Caki2 (cell line): ENCODE results near the gene CARD9. TPM values are rescaled to one million over a fixed set of nuclear protein-coding genes. Genes with fewer than 3 reads are reported as not detected.
"Not testable (repeated sequence)": the region's sequence is repeated elsewhere in the genome, so short reads cannot be mapped to it uniquely, and the experiment has no call there.

ENCODE experiments used
- DNase-seq: peaks from one replicate; pipeline ENCODE4 v3.0.0-alpha.2; 2015; ENCODE audit warnings: low read depth
- in situ Hi-C: cut with HindIII; loops from 2 replicates; pipeline ENCODE4 v1.10.0; 2016; ENCODE audit warnings: low sequenced_read_pairs, low pct_unique_long_range_greater_than_20kb, mixed read lengths
- total RNA-seq: library from RNA; depleted of rRNA; stranded (reverse); fragments of >200 nt; shearing (Covaris generic); gene quantifications from 2 replicates; pipeline ENCODE4 v1.2.3, GENCODE V29; 2014; ENCODE audit warnings: low replicate concordance; rRNA removed

Gene CARD9
- total RNA-seq, 1 experiment from 2014 or later, result 2.7 TPM

GRCh38 chr9:136320972-136321371 lies 52.5 kb downstream of the CARD9 start:
- in situ Hi-C loops, DNase-seq: not testable (repeated sequence)

- in situ Hi-C loops, result not testable (repeated sequence)
Observed at GRCh38 chr9:136319955-136320354, 53.5 kb downstream of the CARD9 start.

GRCh38 chr9:136319244-136319643 lies 54.2 kb downstream of the CARD9 start:
- in situ Hi-C loops, DNase-seq: not testable (repeated sequence)

More at GRCh38 chr9:136319955-136320354, 53.5 kb downstream of the CARD9 start:
- DNase-seq, result not testable (repeated sequence)

- DNase-seq, result no peak
- in situ Hi-C loops, result no loop called here
Observed at GRCh38 chr9:136318776-136319241, 54.7 kb downstream of the CARD9 start.

- DNase-seq, result no peak
- in situ Hi-C loops, result no loop called here
Observed at GRCh38 chr9:136318111-136318775, 55.2 kb downstream of the CARD9 start.

GRCh38 chr9:136317695-136318094 lies 55.8 kb downstream of the CARD9 start:
- in situ Hi-C loops, result no loop called here
- DNase-seq, result no peak

GRCh38 chr9:136316896-136317676 lies 56.4 kb downstream of the CARD9 start:
- DNase-seq, result no peak
- in situ Hi-C loops, result no loop called here

- in situ Hi-C loops, result no loop called here
- no peak for DNase-seq
Observed at GRCh38 chr9:136316271-136316751, 57.2 kb downstream of the CARD9 start.

- DNase-seq, result no peak
- in situ Hi-C loops, result no loop called here
Observed at GRCh38 chr9:136314944-136315343, 58.5 kb downstream of the CARD9 start.

- no peak for DNase-seq
- in situ Hi-C loops, result no loop called here
Observed at GRCh38 chr9:136314056-136314416, 59.4 kb downstream of the CARD9 start.

Other genes starting within 250 kb of the CARD9 start
- not detected in 2 replicates for gene LHX3, start 168.5 kb downstream of the CARD9 start, total RNA-seq
- gene QSOX2, start 127.9 kb downstream of the CARD9 start, total RNA-seq, result 16.4 and 39.3 TPM in 2 replicates
- gene CCDC187, start 69.6 kb downstream of the CARD9 start, total RNA-seq, result 0.41 TPM in 1 of 2 replicates, not detected in the other
- gene GPSM1, start 46.1 kb downstream of the CARD9 start, total RNA-seq, result 23.5 and 29.9 TPM in 2 replicates
- 26.9 and 37.8 TPM in 2 replicates for gene DNLZ, start 9.9 kb downstream of the CARD9 start, total RNA-seq
- 2.2 and 5.6 TPM in 2 replicates for gene SNAPC4, start 26.5 kb upstream of the CARD9 start, total RNA-seq
- 58.2 and 79.3 TPM in 2 replicates for gene ENTR1, start 36.9 kb upstream of the CARD9 start, total RNA-seq
- 41.4 and 43.5 TPM in 2 replicates for gene PMPCA, start 37.0 kb upstream of the CARD9 start, total RNA-seq
- gene INPP5E, start 66.2 kb upstream of the CARD9 start, total RNA-seq, result 6.3 and 7.7 TPM in 2 replicates
- gene SEC16A, start 109.4 kb upstream of the CARD9 start, total RNA-seq, result 4.4 and 5.4 TPM in 2 replicates
- 7.2 and 7.9 TPM in 2 replicates for gene NOTCH1, start 172.4 kb upstream of the CARD9 start, total RNA-seq